HepG2 (cell line): ENCODE measurements around the gene SLC17A8. TPM values are rescaled to one million over a fixed set of nuclear protein-coding genes. Genes with fewer than 3 reads are reported as not detected.

Experiments used
- MAFG ChIP-seq: sonication (generic); formaldehyde crosslinking; IDR thresholded peaks from 2 replicates; pipeline ENCODE4 v1.5.1; 2020; ENCODE audit warnings: mild to moderate bottlenecking, missing genetic modification reagents
- RXRA ChIP-seq: sonication (generic); formaldehyde crosslinking; IDR thresholded peaks from 2 replicates; pipeline ENCODE4 v1.5.1; 2020; ENCODE audit warnings: missing genetic modification reagents
- SRSF9 ChIP-seq: fragments of 200-400 bp; formaldehyde crosslinking; IDR thresholded peaks from 2 replicates; pipeline ENCODE4 v1.6.1; 2018; ENCODE audit warnings: borderline replicate concordance, mild to moderate bottlenecking, low read depth, low read length; ENCODE audit not compliant: insufficient read depth, poor library complexity, severe bottlenecking
- U2AF1 ChIP-seq: fragments of 200-400 bp; formaldehyde crosslinking; optimal IDR thresholded peaks from 2 replicates; pipeline ENCODE3; 2017; ENCODE audit warnings: mild to moderate bottlenecking, low read depth, low read length
- ZFP41 ChIP-seq: sonication (generic); formaldehyde crosslinking; IDR thresholded peaks from 2 replicates; pipeline ENCODE4 v1.4.0; 2020; ENCODE audit warnings: mild to moderate bottlenecking, missing genetic modification reagents, borderline replicate concordance
- ZNF260 ChIP-seq: sonication (generic); formaldehyde crosslinking; IDR thresholded peaks from 2 replicates; pipeline ENCODE4 v1.4.0; 2020; ENCODE audit warnings: missing genetic modification reagents, low read depth, mild to moderate bottlenecking, borderline replicate concordance
- ZNF556 ChIP-seq: sonication (generic); formaldehyde crosslinking; IDR thresholded peaks from 2 replicates; pipeline ENCODE4 v1.4.0; 2020; ENCODE audit warnings: mild to moderate bottlenecking, missing genetic modification reagents, borderline replicate concordance
- ZNF652 ChIP-seq: IDR thresholded peaks from 2 replicates; pipeline ENCODE4 v1.6.1; 2016; ENCODE audit warnings: low read depth, borderline replicate concordance
- polyA plus RNA-seq, 8 experiments: library from polyadenylated mRNA; depleted of rRNA in 3 of 8; stranded (reverse) in 7 of 8; unstranded in 1 of 8; fragments of >200 nt; fragmentation: Illumina TruSeq in 4 of 8; extraction: Trizol in 4 of 8; gene quantifications; 2 replicates each; pipeline versions ENCODE4 v1.2.1 to v1.2.3, GENCODE V29; 2011 to 2016; ENCODE audit warnings: low read depth in 4 of 8, missing spikeins in 1 of 8, mixed read lengths in 1 of 8; ENCODE audit not compliant: insufficient read depth in 1 of 8
- total RNA-seq, 5 experiments: library from RNA; depleted of rRNA; stranded (reverse); fragments of >200 nt; fragmentation: Illumina TruSeq; extraction: Trizol; gene quantifications; 2 replicates each; pipeline ENCODE4 v1.2.3, GENCODE V29; 2016; ENCODE audit warnings: low read depth in 1 of 5
- TF ChIP-seq, protein P1 (sequence below): sonication (generic); formaldehyde crosslinking; IDR thresholded peaks from 2 replicates; pipeline ENCODE4 v1.9.0; 2022; ENCODE audit warnings: missing genetic modification reagents, mild to moderate bottlenecking, borderline replicate concordance
- TF ChIP-seq, protein P2 (sequence below): sonication (generic); formaldehyde crosslinking; IDR thresholded peaks from 2 replicates; pipeline ENCODE4 v1.5.1; 2020; ENCODE audit warnings: missing genetic modification reagents, mild to moderate bottlenecking, borderline replicate concordance
- TF ChIP-seq, protein P3 (sequence below): sonication (generic); formaldehyde crosslinking; IDR thresholded peaks from 2 replicates; pipeline ENCODE4 v1.9.0; 2021; ENCODE audit warnings: missing genetic modification reagents, mild to moderate bottlenecking, borderline replicate concordance
- TF ChIP-seq, protein P4 (sequence below): sonication (generic); formaldehyde crosslinking; IDR thresholded peaks from 2 replicates; pipeline ENCODE4 v1.4.0; 2020; ENCODE audit warnings: missing genetic modification reagents
- TF ChIP-seq, protein P5 (sequence below): sonication (generic); formaldehyde crosslinking; IDR thresholded peaks from 2 replicates; pipeline ENCODE4 v1.5.0; 2020; ENCODE audit warnings: missing genetic modification reagents
- TF ChIP-seq, protein P6 (sequence below), 2 experiments: sonication (generic) in 1 of 2; formaldehyde crosslinking in 1 of 2; IDR thresholded peaks; 2 replicates each; pipeline versions ENCODE4 v1.5.1 to v1.6.1; 2011 to 2020; ENCODE audit warnings: borderline replicate concordance in 1 of 2, low read depth in 1 of 2, low read length in 1 of 2, mild to moderate bottlenecking in 1 of 2, missing genetic modification reagents in 1 of 2, moderate library complexity in 1 of 2
- TF ChIP-seq, protein P7 (sequence below), 2 experiments: sonication (generic) in 1 of 2; formaldehyde crosslinking in 1 of 2; IDR thresholded peaks; 2 replicates each; pipeline versions ENCODE4 v1.4.0 to v1.6.1; 2018 to 2020; ENCODE audit warnings: missing genetic modification reagents in 2 of 2, borderline replicate concordance in 1 of 2, low read depth in 1 of 2, mild to moderate bottlenecking in 1 of 2, missing biosample characterization in 1 of 2

Gene SLC17A8
- total and polyA plus RNA-seq, 2 of the 13 experiments (the other 11 are each of a cell fraction or from before 2014, with no cell fraction given) = 0.07 to 0.15 TPM

DNA sequence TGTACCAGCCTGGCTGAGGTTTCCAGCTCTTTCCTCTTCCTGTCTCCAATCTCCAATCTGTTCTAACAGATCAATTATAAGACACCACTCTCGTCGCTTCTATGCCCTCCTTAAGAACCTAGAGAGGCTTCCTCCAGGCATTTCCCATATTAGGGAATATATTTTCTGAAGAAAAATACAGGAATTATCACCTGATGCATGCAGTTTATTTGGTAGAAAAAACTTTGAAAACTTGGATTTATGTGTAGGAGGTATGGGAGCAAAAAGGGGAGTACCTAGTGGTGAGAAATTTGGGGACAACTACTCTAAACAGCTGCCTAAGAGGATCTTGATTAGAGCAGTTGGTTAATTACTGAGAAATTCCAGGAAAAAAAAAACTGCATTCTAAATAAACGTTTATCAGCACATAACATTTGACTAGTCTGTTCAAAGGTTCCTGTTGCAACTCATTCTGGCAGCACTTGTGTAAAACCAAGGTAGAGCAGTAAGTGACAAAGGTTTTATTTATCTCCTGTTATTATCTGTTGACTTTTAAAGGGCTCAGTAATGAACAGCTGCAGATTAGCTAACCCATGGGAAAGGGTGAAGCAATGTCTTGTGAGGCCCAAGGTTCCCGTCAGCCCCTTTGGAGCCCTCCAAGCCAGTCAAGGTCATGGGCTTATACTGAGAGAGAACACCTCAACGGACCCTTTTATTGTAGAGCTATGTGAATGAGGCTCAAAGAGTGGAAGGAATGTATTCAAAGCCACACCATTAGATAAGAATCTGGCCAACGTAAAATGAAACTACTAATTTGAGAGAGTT is 80.4 kb downstream of the SLC17A8 start (continued):
- TF ChIP-seq, protein P1, sequence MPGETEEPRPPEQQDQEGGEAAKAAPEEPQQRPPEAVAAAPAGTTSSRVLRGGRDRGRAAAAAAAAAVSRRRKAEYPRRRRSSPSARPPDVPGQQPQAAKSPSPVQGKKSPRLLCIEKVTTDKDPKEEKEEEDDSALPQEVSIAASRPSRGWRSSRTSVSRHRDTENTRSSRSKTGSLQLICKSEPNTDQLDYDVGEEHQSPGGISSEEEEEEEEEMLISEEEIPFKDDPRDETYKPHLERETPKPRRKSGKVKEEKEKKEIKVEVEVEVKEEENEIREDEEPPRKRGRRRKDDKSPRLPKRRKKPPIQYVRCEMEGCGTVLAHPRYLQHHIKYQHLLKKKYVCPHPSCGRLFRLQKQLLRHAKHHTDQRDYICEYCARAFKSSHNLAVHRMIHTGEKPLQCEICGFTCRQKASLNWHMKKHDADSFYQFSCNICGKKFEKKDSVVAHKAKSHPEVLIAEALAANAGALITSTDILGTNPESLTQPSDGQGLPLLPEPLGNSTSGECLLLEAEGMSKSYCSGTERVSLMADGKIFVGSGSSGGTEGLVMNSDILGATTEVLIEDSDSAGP (CRISPR knock-in tag) = peak; percentile 37; the same call in 1 of the 2 replicates
- TF ChIP-seq, protein P2, sequence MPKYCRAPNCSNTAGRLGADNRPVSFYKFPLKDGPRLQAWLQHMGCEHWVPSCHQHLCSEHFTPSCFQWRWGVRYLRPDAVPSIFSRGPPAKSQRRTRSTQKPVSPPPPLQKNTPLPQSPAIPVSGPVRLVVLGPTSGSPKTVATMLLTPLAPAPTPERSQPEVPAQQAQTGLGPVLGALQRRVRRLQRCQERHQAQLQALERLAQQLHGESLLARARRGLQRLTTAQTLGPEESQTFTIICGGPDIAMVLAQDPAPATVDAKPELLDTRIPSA = no peak
- TF ChIP-seq, protein P3, sequence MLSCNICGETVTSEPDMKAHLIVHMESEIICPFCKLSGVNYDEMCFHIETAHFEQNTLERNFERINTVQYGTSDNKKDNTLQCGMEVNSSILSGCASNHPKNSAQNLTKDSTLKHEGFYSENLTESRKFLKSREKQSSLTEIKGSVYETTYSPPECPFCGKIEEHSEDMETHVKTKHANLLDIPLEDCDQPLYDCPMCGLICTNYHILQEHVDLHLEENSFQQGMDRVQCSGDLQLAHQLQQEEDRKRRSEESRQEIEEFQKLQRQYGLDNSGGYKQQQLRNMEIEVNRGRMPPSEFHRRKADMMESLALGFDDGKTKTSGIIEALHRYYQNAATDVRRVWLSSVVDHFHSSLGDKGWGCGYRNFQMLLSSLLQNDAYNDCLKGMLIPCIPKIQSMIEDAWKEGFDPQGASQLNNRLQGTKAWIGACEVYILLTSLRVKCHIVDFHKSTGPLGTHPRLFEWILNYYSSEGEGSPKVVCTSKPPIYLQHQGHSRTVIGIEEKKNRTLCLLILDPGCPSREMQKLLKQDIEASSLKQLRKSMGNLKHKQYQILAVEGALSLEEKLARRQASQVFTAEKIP (CRISPR knock-in tag) = no peak
- TF ChIP-seq, protein P4, sequence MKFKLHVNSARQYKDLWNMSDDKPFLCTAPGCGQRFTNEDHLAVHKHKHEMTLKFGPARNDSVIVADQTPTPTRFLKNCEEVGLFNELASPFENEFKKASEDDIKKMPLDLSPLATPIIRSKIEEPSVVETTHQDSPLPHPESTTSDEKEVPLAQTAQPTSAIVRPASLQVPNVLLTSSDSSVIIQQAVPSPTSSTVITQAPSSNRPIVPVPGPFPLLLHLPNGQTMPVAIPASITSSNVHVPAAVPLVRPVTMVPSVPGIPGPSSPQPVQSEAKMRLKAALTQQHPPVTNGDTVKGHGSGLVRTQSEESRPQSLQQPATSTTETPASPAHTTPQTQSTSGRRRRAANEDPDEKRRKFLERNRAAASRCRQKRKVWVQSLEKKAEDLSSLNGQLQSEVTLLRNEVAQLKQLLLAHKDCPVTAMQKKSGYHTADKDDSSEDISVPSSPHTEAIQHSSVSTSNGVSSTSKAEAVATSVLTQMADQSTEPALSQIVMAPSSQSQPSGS (CRISPR knock-in tag) = peak; percentile 88
- TF ChIP-seq ZNF260 (no peak), U2AF1 (no peak), ZNF652 (CRISPR knock-in tag) (no peak; the same call in 1 of the 2 replicates), RXRA (CRISPR knock-in tag) (peak; percentile 93; the same call in 1 of the 2 replicates), ZFP41 (CRISPR knock-in tag) (no peak), ZNF556 (no peak), SRSF9 (no peak), MAFG (CRISPR knock-in tag) (no peak)
- TF ChIP-seq, protein P5, sequence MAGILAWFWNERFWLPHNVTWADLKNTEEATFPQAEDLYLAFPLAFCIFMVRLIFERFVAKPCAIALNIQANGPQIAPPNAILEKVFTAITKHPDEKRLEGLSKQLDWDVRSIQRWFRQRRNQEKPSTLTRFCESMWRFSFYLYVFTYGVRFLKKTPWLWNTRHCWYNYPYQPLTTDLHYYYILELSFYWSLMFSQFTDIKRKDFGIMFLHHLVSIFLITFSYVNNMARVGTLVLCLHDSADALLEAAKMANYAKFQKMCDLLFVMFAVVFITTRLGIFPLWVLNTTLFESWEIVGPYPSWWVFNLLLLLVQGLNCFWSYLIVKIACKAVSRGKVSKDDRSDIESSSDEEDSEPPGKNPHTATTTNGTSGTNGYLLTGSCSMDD (CRISPR knock-in tag) = no peak
- TF ChIP-seq, protein P6, sequence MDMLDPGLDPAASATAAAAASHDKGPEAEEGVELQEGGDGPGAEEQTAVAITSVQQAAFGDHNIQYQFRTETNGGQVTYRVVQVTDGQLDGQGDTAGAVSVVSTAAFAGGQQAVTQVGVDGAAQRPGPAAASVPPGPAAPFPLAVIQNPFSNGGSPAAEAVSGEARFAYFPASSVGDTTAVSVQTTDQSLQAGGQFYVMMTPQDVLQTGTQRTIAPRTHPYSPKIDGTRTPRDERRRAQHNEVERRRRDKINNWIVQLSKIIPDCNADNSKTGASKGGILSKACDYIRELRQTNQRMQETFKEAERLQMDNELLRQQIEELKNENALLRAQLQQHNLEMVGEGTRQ (IDR thresholded peaks at IDR 0.05; ENCODE audit: low read depth, low read length) = no peak
- TF ChIP-seq, protein P6 (CRISPR knock-in tag; IDR thresholded peaks at IDR 0.05; ENCODE audit: borderline replicate concordance) = no peak
- TF ChIP-seq, protein P7, sequence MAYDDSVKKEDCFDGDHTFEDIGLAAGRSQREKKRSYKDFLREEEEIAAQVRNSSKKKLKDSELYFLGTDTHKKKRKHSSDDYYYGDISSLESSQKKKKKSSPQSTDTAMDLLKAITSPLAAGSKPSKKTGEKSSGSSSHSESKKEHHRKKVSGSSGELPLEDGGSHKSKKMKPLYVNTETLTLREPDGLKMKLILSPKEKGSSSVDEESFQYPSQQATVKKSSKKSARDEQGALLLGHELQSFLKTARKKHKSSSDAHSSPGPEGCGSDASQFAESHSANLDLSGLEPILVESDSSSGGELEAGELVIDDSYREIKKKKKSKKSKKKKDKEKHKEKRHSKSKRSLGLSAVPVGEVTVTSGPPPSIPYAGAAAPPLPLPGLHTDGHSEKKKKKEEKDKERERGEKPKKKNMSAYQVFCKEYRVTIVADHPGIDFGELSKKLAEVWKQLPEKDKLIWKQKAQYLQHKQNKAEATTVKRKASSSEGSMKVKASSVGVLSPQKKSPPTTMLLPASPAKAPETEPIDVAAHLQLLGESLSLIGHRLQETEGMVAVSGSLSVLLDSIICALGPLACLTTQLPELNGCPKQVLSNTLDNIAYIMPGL (CRISPR knock-in tag; IDR thresholded peaks at IDR 0.05; ENCODE audit: borderline replicate concordance in 1 of 2, low read depth in 1 of 2) = peak in 1 of 2 experiments; percentile 53; a peak in 1 of 4 replicates
